Activated naive CD4-positive, alpha-beta T cell treated with Interleukin-2 at 50 U/mL for 16 hours (primary cell): ENCODE data around the gene NIPAL1.

Source experiments
- DNase-seq: peaks from one replicate; pipeline ENCODE4 v3.0.0-alpha.2; 2020

The NIPAL1 gene

GRCh38 chr4:48028696-48029095, 12.1 kb downstream of the NIPAL1 start:
- no peak for DNase-seq

GRCh38 chr4:48030470-48030869, 13.9 kb downstream of the NIPAL1 start:
- no peak for DNase-seq

GRCh38 chr4:48031802-48032525, 15.4 kb downstream of the NIPAL1 start:
- no peak for DNase-seq

- no peak for DNase-seq
Measured at GRCh38 chr4:48032721-48033120, 16.1 kb downstream of the NIPAL1 start.

- no peak for DNase-seq
Measured at GRCh38 chr4:48033412-48033811, 16.8 kb downstream of the NIPAL1 start.

- peak; percentile 67 for DNase-seq
Measured at GRCh38 chr4:48033825-48034413, 17.3 kb downstream of the NIPAL1 start.

- no peak for DNase-seq
Measured at GRCh38 chr4:48035952-48036351, 19.4 kb downstream of the NIPAL1 start.

GRCh38 chr4:48037117-48037462, 20.5 kb downstream of the NIPAL1 start:
- no peak for DNase-seq

GRCh38 chr4:48038666-48039065, 22.1 kb downstream of the NIPAL1 start:
- no peak for DNase-seq

GRCh38 chr4:48039561-48039960, 23.0 kb downstream of the NIPAL1 start:
- DNase-seq, result no peak

- peak; percentile 35 for DNase-seq
Measured at GRCh38 chr4:48041535-48042137, 25.1 kb downstream of the NIPAL1 start.

GRCh38 chr4:48042979-48043461, 26.4 kb downstream of the NIPAL1 start:
- DNase-seq, result no peak

GRCh38 chr4:48043504-48043903, 26.9 kb downstream of the NIPAL1 start:
- DNase-seq, result no peak

GRCh38 chr4:48044298-48044697, 27.7 kb downstream of the NIPAL1 start:
- no peak for DNase-seq

GRCh38 chr4:48046059-48046458, 29.5 kb downstream of the NIPAL1 start:
- no peak for DNase-seq

- DNase-seq, result peak; percentile 79
Measured at GRCh38 chr4:48047421-48047844, 30.9 kb downstream of the NIPAL1 start.

GRCh38 chr4:48047896-48048295, 31.3 kb downstream of the NIPAL1 start:
- DNase-seq, result no peak

GRCh38 chr4:48049483-48049882, 32.9 kb downstream of the NIPAL1 start:
- DNase-seq, result no peak

- DNase-seq, result no peak
Measured at GRCh38 chr4:48051078-48051477, 34.5 kb downstream of the NIPAL1 start.

GRCh38 chr4:48058617-48059530, 42.3 kb downstream of the NIPAL1 start:
- no peak for DNase-seq

GRCh38 chr4:48064349-48064748, 47.8 kb downstream of the NIPAL1 start:
- no peak for DNase-seq

GRCh38 chr4:48065587-48066052, 49.0 kb downstream of the NIPAL1 start:
- DNase-seq, result no peak

GRCh38 chr4:48067536-48067935, 51.0 kb downstream of the NIPAL1 start:
- DNase-seq, result no peak
